ENCODE data around the gene FKBP10. TPM values are rescaled to one million over a fixed set of nuclear protein-coding genes. Genes with fewer than 3 reads are reported as not detected.
A peak's percentile ranks its signal among the peaks of the same experiment; 100 is the strongest.
"Not testable (repeated sequence)": the region's sequence is repeated elsewhere in the genome, so short reads cannot be mapped to it uniquely, and the experiment has no call there.

The FKBP10 gene
- total RNA-seq, 2 experiments from 2014 or later, result not detected

DNA sequence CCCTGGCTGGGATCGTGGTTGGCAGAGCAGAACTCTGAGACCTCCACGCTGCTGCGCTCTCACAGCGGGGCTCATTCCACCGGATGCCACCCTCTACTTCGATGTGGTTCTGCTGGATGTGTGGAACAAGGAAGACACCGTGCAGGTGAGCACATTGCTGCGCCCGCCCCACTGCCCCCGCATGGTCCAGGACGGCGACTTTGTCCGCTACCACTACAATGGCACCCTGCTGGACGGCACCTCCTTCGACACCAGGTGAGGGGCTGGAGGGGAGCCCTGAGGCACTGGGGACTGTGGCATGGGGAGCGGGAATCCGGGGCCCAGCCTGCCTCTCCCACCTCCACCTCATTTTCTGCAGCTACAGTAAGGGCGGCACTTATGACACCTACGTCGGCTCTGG lies 5.2 kb downstream of the FKBP10 start:
- no peak overlapping the region for H3K4me3 Mint-ChIP-seq
- CTCF ChIA-PET, result no interaction called here

DNA sequence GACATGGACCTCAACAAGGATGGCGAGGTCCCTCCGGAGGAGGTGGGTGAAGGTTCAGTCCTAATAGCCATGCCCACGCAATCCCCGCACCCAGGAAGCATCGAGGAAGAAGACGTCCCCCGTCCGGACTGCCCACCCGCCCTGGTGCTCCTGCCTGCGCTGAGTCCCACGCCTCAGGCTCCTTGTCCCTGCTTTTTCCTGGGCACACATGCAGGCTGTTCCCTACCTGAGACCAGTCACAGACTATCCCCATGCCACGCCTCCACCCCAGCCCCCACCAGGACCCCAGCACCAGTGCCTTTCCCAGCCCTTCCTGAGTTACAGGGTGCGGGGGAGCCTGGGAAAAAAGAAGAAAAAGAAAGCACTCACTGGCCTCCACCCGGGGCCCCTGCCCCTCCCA lies 9.0 kb downstream of the FKBP10 start:
- Mint-ChIP-seq H3K27ac (no peak overlapping the region), H3K4me1 (ENCODE audit: low read depth) (no peaks in the 10 kb centered on the region), H3K27me3 (ENCODE audit: low read depth) (no peaks in the 10 kb centered on the region)

More for the DNA sequence above, 5.2 kb downstream of the FKBP10 start:
- peaks cover 6% of the 10 kb centered on the region for H3K27me3 Mint-ChIP-seq (ENCODE audit: low read depth)
- POLR2A ChIA-PET, result no interaction called here
- no peaks in the 10 kb centered on the region for H3K36me3 Mint-ChIP-seq (ENCODE audit: low read depth)
- no peak for DNase-seq
- peaks cover 2% of the 10 kb centered on the region for H3K4me1 Mint-ChIP-seq (ENCODE audit: low read depth)
- H3K9me3 Mint-ChIP-seq (ENCODE audit: insufficient read depth), result no peaks in the 10 kb centered on the region
- no peak overlapping the region for H3K27ac Mint-ChIP-seq
- no peak for ATAC-seq

DNA sequence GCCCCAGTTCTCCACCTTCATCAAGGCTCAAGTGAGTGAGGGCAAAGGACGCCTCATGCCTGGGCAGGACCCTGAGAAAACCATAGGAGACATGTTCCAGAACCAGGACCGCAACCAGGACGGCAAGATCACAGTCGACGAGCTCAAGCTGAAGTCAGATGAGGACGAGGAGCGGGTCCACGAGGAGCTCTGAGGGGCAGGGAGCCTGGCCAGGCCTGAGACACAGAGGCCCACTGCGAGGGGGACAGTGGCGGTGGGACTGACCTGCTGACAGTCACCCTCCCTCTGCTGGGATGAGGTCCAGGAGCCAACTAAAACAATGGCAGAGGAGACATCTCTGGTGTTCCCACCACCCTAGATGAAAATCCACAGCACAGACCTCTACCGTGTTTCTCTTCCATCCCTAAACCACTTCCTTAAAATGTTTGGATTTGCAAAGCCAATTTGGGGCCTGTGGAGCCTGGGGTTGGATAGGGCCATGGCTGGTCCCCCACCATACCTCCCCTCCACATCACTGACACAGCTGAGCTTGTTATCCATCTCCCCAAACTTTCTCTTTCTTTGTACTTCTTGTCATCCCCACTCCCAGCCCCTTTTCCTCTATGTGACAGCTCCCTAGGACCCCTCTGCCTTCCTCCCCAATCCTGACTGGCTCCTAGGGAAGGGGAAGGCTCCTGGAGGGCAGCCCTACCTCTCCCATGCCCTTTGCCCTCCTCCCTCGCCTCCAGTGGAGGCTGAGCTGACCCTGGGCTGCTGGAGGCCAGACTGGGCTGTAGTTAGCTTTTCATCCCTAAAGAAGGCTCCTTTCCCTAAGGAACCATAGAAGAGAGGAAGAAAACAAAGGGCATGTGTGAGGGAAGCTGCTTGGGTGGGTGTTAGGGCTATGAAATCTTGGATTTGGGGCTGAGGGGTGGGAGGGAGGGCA lies 9.7 kb downstream of the FKBP10 start:
- Mint-ChIP-seq H3K27me3 (ENCODE audit: low read depth) (no peaks in the 10 kb centered on the region), H3K27ac (no peak overlapping the region), H3K4me1 (ENCODE audit: low read depth) (no peaks in the 10 kb centered on the region), H3K4me3 (no peak overlapping the region), H3K9me3 (ENCODE audit: insufficient read depth) (no peaks in the 10 kb centered on the region), H3K36me3 (ENCODE audit: low read depth) (no peaks in the 10 kb centered on the region)
- ATAC-seq (no peak), DNase-seq (no peak)
- POLR2A ChIA-PET, result no interaction called here
- CTCF ChIA-PET, result interaction anchor here (0.5 to 1.6 kb wide), 2 partner anchors 11 to 136 kb away, joined by 3 to 5 read pairs; partner anchors contain the start of gene P3H4

More for the DNA sequence above, 9.0 kb downstream of the FKBP10 start:
- H3K4me3 Mint-ChIP-seq, result no peak overlapping the region
- POLR2A ChIA-PET, result no interaction called here
- CTCF ChIA-PET, result interaction anchor here (0.5 to 1.6 kb wide), 2 partner anchors 10 to 137 kb away, joined by 3 to 5 read pairs; partner anchors contain the start of gene P3H4
- DNase-seq, result no peak
- H3K9me3 Mint-ChIP-seq (ENCODE audit: insufficient read depth), result no peaks in the 10 kb centered on the region
- no peaks in the 10 kb centered on the region for H3K36me3 Mint-ChIP-seq (ENCODE audit: low read depth)
- ATAC-seq, result no peak

DNA sequence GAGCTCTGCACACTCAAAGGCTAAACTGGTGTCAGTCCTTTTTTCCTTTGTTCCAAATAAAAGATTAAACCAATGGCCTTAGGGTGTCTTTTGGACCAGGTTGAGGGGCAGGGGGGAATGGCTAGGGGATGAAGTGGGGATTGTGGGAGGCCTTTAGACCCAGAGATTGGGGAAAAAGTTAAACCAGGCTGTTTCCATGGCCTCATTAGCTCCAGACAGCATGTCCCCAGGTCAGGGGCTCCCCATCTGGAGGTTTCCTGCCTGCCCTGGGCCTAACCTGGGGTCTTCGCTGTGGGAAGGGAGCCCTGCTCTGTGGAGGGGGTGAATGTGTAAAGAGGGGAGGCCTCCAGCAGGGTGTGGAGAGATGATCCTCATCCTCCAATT lies 10.3 kb downstream of the FKBP10 start:
- Mint-ChIP-seq H3K4me1 (ENCODE audit: low read depth) (no peaks in the 10 kb centered on the region), H3K27ac (no peak overlapping the region), H3K4me3 (no peak overlapping the region), H3K27me3 (ENCODE audit: low read depth) (no peaks in the 10 kb centered on the region), H3K9me3 (ENCODE audit: insufficient read depth) (no peaks in the 10 kb centered on the region), H3K36me3 (ENCODE audit: low read depth) (peaks cover 2% of the 10 kb centered on the region)
- ATAC-seq (no peak), DNase-seq (no peak)
- POLR2A ChIA-PET, result no interaction called here
- CTCF ChIA-PET, result no interaction called here

DNA sequence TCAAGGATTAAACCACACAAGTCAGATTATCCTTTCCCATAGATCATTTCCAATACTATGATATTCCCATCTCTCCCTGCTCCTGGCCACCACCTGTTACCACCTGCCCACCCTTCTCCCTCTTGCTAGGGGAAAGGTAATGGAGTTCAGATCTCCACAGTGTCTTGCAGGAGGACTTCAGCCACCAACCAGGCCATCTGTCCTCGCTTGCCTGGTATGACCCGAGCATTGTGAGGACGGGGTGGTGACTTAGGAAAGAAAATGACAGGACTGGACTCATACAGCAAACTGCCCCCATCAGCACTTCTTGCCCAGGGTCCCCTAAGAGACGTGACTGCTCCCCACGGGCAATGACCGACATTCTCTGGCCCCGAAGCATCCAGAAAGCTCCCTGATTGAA lies 10.8 kb downstream of the FKBP10 start:
- H3K9me3 Mint-ChIP-seq (ENCODE audit: insufficient read depth), result no peaks in the 10 kb centered on the region
- ChIA-PET CTCF (interaction anchor here (0.9 kb wide), 1 partner anchor 37 kb away, joined by 3 read pairs; the partner anchor contains the start of gene JUP), POLR2A (no interaction called here)
- peaks cover 2% of the 10 kb centered on the region for H3K36me3 Mint-ChIP-seq (ENCODE audit: low read depth)
- ATAC-seq (no peak), DNase-seq (no peak)
- no peak overlapping the region for H3K27ac Mint-ChIP-seq
- H3K27me3 Mint-ChIP-seq (ENCODE audit: low read depth), result no peaks in the 10 kb centered on the region
- no peak overlapping the region for H3K4me3 Mint-ChIP-seq
- no peaks in the 10 kb centered on the region for H3K4me1 Mint-ChIP-seq (ENCODE audit: low read depth)

DNA sequence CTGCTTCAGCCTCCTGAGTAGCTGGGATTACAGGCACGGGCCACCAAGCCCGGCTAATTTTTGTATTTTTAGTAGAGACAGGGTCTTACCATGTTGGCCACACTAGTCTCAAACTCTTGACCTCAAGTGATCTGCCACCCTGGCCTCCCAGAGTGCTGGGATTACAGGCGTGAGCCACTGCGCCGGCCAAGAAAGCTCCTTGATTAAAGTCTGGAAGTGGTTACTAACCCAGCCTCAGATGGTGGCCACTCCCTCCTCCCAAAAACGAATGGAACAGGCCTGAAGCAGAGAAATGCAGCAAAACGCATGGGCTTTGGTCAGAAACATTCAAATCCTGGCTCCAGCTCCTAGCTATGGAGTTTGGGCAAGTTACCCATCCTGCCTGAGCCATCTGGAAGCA lies 11.3 kb downstream of the FKBP10 start:
- DNase-seq (no peak), ATAC-seq (no peak)
- Mint-ChIP-seq H3K27me3 (ENCODE audit: low read depth) (no peaks in the 10 kb centered on the region), H3K4me1 (ENCODE audit: low read depth) (no peaks in the 10 kb centered on the region), H3K4me3 (no peak overlapping the region), H3K9me3 (ENCODE audit: insufficient read depth) (no peaks in the 10 kb centered on the region), H3K36me3 (ENCODE audit: low read depth) (peaks cover 2% of the 10 kb centered on the region), H3K27ac (no peak overlapping the region)
- ChIA-PET POLR2A (no interaction called here), CTCF (interaction anchor here (0.9 kb wide), 1 partner anchor 37 kb away, joined by 3 read pairs; the partner anchor contains the start of gene JUP)

DNA sequence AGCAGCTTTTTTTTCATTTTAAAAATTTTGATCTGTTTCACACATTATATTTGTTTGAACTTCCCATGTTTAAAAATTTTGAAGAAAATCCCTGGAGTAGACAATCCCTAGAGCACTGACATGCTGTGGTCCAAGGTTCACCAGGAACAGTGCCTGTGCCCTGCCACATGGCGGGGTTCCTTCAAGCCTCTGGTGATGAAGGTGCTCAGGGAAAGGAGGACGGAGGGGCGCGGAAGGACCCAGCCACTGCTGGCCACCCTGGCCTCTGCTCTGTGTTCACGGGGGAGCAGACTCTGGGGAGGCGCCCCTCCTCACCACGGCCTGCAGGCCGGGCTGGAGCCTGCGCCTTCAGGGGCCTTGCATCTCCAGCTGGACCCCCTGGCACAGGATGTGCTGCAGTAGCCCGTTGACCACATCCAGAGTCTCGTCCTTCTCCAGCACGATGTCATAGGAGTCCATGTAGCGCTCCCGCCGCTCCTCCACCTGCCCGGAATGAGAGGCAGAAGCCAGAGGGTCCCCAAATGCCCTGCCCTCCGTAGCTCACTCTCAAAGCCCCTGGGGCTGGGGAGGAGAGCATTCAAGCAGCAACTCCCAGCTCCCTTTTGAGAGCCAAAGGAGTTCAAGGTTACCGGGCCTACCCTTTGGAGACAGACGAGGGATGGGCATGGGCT lies 12.5 kb downstream of the FKBP10 start:
- no peak for ATAC-seq
- Mint-ChIP-seq H3K9me3 (ENCODE audit: insufficient read depth) (no peaks in the 10 kb centered on the region), H3K36me3 (ENCODE audit: low read depth) (peaks cover 2% of the 10 kb centered on the region), H3K4me1 (ENCODE audit: low read depth) (no peaks in the 10 kb centered on the region), H3K4me3 (no peak overlapping the region), H3K27ac (no peak overlapping the region), H3K27me3 (ENCODE audit: low read depth) (no peaks in the 10 kb centered on the region)
- no peak for DNase-seq
- POLR2A ChIA-PET, result no interaction called here
- CTCF ChIA-PET, result no interaction called here

DNA sequence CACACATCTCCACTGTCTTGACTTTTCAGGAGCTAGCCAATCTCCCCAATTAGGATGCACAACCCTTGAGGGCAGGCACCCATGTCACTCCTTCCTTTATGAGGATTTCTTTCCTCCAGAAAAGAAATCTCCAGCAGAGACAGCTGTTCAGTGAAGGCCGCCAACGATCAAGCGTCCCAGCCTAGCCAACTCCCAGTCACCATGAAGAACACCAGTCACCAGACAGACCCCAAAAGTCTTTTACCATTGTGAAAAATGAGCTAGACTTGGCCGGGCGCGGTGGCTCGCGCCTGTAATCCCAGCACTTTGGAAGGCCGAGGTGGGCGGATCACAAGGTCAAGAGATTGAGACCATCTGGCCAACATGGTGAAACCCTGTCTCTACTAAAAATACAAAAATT lies 17.2 kb downstream of the FKBP10 start:
- ATAC-seq; H3K4me1 Mint-ChIP-seq (ENCODE audit: low read depth); H3K27me3 Mint-ChIP-seq (ENCODE audit: low read depth); H3K9me3 Mint-ChIP-seq (ENCODE audit: insufficient read depth); DNase-seq; H3K4me3 Mint-ChIP-seq; H3K27ac Mint-ChIP-seq; POLR2A ChIA-PET; H3K36me3 Mint-ChIP-seq (ENCODE audit: low read depth): not testable (repeated sequence)
- CTCF ChIA-PET, result interaction anchor here (1.0 kb wide), 1 partner anchor 99 kb away, joined by 3 read pairs; no protein-coding TSS in a partner anchor

DNA sequence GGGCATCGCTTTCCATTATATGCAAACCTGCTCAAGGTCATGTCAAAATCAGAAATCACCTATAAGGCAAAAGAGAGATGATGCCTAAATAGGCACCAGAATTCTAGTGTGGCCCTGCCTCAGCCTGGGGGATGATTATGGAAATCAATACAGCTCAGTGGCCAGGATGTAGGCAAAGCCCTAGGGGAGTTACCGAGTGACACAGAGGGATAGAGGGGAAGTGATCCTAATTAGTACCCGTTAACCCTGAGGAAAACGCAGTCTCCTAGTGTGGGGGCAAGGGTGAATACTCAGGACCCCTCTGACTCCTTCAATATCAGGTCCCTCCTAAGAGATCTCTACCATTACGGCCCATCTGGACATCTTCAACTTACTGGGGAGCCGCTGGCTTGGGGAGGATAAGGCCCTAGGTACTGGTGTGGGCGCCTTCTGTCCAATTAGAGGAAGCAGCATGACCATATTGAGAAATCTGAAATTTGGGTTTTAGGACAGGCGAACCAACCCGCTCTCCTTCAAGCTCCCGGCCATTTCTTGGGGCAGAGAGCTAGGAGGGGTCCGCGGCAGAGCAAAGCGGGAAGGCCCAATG lies 22.5 kb downstream of the FKBP10 start:
- ChIA-PET CTCF (interaction anchor here (1.0 to 1.4 kb wide), 4 partner anchors 24 to 172 kb away, joined by 3 to 7 read pairs (median 4); partner anchors contain the start of gene P3H4), POLR2A (interaction anchor here (0.6 kb wide), 1 partner anchor 145 kb away, joined by 3 read pairs; no protein-coding TSS in a partner anchor)
- no peak for ATAC-seq
- H3K36me3 Mint-ChIP-seq (ENCODE audit: low read depth), result peaks cover 5% of the 10 kb centered on the region
- H3K4me3 Mint-ChIP-seq, result peak overlapping the region; percentile 75
- H3K27ac Mint-ChIP-seq, result peak overlapping the region; percentile 31
- peaks cover 14% of the 10 kb centered on the region for H3K4me1 Mint-ChIP-seq (ENCODE audit: low read depth)
- no peaks in the 10 kb centered on the region for H3K9me3 Mint-ChIP-seq (ENCODE audit: insufficient read depth)
- no peaks in the 10 kb centered on the region for H3K27me3 Mint-ChIP-seq (ENCODE audit: low read depth)
- DNase-seq, result no peak

DNA sequence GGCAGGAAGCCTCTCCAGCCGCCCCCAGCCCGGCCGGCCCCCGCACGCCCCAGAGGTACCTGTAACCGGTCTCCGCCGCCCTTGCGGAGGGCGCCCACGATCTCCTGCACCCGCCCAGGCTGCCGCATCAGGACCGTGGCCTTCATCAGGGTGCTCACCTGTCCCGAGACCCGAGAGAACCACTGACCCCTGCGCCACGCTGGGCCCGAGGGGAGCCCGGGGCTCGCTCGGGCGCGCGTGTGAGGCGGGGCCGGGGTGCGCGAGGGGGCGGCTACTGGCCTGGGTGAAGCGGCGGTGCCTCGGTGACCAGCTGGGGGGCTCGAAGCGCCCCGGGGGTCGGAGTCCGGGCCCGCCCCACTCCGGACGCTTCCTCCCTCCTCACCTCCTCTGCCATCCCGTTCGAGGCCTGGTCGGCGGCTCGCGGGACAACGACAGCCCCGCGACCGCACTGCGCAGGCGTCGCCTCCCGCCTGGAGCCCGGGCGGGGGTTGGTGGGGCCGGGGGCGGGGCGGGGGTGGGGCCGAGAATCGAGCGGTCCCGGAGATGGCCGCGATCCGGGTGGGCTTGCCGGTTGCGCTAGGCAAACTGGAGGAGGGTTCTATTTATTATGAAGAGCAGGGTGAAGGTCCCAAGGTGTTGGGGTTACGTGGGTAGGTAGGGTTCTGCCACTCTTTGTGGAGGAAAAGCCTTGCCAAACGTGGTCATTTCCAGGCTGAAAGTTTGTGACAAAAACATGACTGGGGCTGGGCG lies 23.2 kb downstream of the FKBP10 start, which contains the start of gene NT5C3B:
NT5C3B (minus strand) TSS at position 433 of the 750 bp plus-strand sequence; CDS start at position 394, 39 bp downstream.
- Mint-ChIP-seq H3K4me1 (ENCODE audit: low read depth) (peaks cover 14% of the 10 kb centered on the region), H3K4me3 (peak within 1 kb of the TSS; percentile 75), H3K27ac (peak within 1 kb of the TSS; percentile 34), H3K9me3 (ENCODE audit: insufficient read depth) (no peaks in the 10 kb centered on the region), H3K36me3 (ENCODE audit: low read depth) (peaks cover 5% of the 10 kb centered on the region), H3K27me3 (ENCODE audit: low read depth) (no peaks in the 10 kb centered on the region)
- peak; percentile 86 for ATAC-seq
- ChIA-PET CTCF (interaction anchor here (1.3 to 1.4 kb wide), 2 partner anchors 24 to 144 kb away, joined by 3 to 7 read pairs; partner anchors contain the start of gene P3H4), POLR2A (no interaction called here)
- peak; percentile 51 for DNase-seq

DNA sequence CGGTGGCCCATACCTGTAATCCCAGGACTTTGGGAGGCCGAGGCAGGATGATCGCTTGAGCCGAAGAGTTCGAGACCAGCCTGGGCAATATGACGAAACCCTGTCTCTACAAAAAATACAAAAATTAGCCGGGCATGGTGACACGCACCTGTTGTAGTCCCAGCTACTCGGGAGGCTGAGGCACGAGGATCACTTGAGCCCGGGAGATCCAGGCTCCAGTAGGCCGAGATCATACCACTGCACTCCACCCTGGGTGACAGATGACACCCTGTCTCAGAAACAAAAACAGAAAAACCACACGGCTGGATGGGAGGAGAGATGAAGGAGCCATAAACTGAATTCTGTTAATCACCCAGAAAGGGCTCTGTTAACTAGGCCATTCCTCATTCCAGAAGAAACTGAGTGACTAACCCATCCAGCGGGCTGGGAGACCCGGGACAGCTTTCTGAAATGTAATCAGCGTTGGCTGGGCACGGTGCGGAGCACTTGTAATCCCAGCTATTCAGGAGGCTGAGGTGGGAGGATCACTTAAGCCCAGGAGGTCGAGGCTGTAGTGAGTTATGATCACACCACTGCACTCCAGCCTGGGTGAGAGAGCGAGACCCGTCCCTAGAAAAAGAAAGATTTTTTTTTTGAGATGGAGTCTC lies 23.9 kb downstream of the FKBP10 start:
- H3K9me3 Mint-ChIP-seq (ENCODE audit: insufficient read depth), result no peaks in the 10 kb centered on the region
- ChIA-PET CTCF (no interaction called here), POLR2A (no interaction called here)
- peak overlapping the region; percentile 75 for H3K4me3 Mint-ChIP-seq
- ATAC-seq, result no peak
- peaks cover 1% of the 10 kb centered on the region for H3K36me3 Mint-ChIP-seq (ENCODE audit: low read depth)
- no peak for DNase-seq
- H3K4me1 Mint-ChIP-seq (ENCODE audit: low read depth), result peaks cover 14% of the 10 kb centered on the region
- peak overlapping the region; percentile 34 for H3K27ac Mint-ChIP-seq
- H3K27me3 Mint-ChIP-seq (ENCODE audit: low read depth), result no peaks in the 10 kb centered on the region

Measured in activated CD8-positive, alpha-beta T cell treated with anti-CD3 and anti-CD28 coated beads, Interleukin-2, amount 10 ng/mL, durations not matched to agents 7 days and 5 days (primary cell).